Cerebellar cortex (tissue), 1 donor: ENCODE data around the gene CTDP1.

Experiments used
- DNase-seq: peaks from one replicate; pipeline ENCODE4 v3.0.0-alpha.2; 2015; ENCODE audit warnings: low spot score

The CTDP1 gene

DNA sequence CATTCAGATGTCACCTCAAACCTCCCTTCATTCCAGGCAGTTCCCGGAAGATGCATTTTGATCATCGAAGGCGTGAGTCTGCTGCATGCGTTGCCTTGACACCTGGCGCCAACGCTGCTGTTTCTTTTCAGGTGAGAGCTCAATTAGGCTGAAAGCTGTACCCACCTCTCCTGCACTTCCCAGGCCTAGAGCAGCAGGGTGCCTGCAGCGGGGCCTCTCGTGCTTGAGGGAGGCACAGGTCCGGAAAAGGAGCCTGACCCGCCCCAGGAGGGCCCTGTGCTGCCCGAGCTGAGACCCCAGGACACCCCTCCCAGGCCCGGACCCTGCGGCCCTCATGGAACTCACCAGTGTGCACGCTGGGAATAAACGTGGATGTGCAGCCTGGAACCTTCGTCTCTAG lies 86.7 kb downstream of the CTDP1 start:
- DNase-seq, result no peak

DNA sequence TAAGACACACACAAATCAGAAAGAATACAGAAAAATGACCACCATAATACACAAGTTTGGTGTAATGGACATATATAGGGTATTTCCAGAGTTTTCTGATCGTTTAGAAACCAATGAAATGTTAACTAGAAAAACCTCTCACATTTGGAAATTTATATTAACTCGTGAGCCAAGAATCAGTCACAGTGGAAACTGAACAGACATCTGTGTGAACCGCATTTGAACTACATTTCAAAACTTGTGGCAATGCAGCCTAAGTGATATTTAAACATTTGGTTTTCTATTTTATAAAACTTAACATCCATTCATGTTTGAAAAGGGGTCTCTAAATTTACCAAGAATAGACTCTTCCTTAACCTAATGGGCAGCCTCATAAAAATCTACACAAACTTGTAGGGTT lies 89.1 kb downstream of the CTDP1 start:
- DNase-seq, result no peak

DNA sequence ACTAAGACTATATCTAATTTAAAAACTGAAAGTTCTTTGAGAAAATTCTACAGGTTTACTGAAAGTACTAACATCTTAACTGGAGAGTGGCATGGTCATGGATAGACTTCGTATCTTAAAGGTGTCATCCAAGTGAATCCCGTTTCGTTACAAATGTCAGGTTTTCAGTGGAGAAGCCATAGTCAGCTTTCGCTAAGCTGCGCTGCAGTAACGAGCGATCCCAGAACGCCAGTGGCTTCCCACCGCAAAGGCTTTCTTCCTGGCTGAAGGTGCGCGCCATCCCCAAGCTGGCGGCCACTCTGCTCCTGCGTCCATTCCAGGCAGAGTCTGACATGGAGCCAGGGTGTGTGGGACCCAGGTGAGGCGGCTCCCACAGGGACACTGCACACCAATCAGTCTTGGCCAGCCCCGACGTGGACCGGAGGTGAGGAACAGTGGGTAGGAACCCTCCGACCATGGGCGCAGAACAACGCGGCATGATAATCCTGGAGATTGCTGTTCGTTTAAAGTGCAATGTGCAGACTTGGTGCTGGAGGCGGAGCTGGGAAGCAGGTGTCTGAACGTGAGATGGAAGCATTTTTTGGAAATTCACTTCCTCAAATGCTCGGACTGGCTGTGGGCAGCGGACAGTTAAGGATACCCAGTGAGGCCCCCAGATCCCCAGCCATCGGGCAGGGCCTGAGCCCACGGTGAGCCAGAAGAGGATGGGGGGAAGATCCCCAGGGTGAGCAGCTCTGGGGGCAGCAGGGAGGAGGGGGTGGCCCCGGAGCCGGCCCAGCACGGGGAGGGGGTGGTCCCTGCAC lies 90.3 kb downstream of the CTDP1 start:
- no peak for DNase-seq

DNA sequence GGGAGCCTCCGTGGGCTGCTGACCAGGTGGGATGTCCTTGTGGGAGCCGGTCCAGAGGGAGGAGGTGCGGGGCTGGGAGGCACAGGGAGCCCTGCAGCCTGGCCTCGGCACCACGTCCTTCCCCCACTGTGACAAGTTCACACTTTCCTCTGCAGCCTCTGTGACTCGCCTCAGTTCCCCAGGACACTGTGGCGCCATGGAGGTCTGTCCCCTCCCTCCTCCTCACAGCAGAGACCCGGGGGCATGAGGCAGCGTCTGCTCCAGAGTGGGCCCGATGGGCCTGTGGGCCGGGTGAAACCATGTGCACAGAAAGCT lies 90.9 kb downstream of the CTDP1 start:
- DNase-seq, result no peak

DNA sequence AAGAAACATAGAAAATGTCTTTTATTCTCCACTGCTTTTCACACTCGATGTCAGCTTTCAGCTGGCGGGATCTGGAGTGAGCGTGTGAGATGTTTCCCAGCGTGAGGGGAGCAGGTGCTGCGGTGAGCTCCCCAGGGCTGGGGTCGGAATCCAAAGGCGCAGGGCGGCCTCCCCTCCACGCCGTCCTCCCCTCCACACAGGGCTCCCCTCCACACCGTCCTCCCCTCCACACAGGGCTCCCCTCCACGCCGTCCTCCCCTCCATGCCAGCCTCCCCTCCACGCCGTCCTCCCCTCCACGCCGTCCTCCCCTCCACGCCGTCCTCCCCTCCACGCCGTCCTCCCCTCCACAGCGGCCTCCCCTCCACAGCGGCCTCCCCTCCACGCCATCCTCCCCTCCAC lies 91.2 kb downstream of the CTDP1 start:
- DNase-seq, result no peak

DNA sequence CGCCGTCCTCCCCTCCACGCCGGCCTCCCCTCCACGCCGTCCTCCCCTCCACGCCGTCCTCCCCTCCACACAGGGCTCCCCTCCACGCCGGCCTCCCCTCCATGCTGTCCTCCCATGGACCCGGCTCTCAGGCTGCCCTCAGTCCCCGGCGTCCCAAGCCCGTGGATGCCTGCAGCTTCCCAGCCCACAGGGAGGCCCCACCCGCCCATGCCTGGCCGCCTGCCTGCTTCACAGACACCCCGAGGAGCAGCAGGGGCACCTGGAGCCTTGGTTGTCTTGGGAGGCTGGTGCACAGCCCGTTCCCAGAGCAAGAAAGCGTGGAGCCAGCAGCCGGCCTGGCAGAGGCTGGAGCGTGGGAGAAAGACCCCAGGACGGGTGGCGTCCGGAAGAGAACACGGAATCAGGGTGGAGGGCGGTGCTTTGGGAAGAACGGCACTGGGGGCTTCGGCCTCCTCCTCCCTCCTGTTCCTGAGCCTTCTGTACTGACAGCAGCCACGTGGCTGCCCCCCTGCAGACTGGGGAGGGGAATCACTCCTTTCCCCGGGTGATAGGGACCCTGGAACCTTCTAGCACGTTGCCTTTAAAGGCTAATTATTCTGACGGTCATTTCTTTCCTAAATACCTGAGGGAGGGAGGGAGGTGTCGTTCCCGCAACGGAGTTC lies 92.0 kb downstream of the CTDP1 start:
- no peak for DNase-seq

DNA sequence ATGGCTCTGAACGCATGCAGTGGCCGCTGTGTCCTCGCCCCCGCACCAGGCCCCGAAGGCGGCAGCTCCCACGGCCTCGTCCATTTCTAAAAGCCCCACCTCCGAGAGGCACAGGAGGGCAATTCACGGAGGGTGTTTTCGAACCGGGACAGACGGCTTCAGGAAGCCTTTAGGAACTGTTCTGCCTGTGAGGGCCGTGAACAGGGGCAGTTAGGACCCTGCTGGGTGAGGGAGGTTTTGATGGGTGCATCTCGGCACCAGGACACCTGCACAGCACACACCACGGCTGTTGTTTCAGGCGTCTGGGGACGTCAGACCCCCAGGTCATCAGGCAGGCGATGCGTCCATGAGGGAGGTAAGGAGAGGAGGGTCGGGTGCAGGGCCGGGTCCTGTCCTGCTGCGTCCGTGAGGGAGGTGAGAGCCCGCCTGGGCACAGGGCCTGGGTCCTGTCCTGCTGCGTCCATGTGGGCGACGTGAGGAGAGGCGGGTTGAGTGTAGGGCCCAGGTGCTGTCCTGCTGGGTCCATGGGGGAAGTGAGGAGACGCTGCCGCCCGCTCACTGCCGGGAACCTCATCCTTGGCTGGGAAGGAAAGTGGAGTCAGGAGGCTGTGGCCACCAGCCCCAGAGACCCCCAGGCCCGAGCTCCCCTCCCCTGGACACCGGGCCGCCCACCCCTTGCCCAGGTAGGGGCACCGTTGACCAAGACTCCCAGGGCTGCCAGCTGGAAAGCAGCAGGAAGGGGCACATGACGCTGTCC lies 92.7 kb downstream of the CTDP1 start:
- DNase-seq, result no peak

DNA sequence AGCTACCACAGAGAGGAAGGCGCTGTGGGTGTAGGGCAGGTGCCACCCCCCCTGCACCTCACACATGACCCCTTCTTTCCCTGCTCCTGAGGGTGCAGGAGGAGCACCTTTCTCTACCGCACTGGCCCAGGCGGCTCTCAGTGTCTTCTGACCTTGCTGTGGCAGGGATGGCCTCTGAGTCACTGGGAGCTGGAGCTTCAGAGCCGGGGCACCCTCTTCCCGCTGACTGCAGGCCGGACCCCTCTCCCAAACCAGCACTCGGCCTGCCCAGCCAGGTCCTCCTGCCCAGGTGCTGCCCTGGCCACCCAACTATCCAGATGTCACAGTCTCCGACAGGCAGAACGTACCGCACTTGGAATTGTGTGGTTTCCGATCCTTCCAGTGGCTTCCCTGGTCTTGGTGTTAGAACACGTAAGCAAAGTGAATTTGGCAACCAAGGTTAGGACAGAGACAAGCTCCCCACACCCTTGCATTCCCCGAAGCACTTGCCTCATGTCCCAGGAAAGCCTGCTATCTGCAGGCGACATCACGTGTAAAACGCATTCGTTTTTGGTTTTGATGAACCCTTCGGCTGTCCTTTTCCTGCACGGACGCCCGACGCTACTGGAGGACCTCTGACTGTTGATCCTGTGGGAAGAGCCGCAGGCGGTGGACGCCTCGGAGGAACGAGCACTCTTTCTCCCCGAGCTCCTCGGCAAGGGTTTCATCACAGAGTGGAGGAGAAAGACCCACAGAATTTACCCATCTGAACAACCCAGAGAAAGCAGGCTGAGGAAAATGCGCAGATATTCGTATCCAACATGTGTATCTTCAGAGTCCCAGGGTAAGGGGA lies 93.5 kb downstream of the CTDP1 start:
- DNase-seq, result no peak

DNA sequence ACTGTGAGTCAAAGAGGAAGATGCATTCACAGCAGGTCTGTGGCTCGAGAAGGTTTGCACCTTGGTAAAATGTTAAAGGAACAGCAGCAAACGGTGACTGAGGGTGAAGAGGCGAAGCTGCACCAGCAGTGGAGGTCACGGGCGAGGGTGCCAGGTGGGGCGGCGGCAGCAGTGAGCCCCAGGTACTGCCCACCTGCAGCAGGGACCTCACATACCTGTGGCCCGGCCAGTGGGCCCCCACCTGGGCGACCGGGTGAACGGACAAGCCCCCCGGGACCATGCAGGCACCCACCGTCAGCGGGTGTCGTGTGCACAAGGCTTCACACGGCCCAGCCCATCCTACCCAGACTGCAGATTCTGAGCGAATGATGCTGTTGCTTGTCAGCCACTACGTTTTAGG lies 94.5 kb downstream of the CTDP1 start:
- no peak for DNase-seq

DNA sequence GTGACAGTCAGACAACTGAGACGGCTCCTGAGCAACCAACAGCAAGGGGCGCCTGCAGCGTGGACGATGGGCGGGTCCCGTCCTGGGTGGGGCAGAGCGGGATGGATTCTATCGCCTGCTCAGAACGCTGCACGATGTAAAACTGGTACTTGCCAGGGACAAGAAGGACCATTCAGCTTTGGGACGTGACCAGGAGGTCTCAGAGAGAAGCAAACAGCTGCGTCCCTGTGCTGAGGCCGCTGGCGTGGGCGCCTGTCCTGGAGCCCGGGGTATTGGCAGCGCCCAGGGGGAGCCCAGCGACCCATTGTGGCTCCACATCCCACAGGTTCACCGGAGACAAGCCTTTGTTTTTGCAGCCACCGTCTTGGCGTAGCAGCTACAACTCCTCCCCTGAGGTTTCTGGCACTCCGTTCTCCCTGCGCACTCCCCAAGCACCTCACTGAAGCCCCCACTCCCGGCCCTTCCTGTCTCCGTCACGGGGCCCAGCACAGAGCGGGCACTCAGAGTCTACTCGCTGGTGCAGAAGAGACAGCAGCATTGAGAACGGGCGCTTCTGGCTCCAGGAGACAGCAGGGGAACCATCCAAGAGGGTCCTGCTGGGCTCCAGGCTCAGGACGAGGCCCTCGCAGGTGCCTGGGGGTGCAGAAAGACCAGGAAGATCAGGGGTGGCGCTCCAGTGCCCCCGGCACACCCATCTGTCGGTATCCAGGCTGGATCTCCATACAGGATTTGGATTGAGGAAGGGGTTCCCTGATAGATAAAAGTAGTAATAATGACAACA lies 96.0 kb downstream of the CTDP1 start:
- DNase-seq, result no peak

DNA sequence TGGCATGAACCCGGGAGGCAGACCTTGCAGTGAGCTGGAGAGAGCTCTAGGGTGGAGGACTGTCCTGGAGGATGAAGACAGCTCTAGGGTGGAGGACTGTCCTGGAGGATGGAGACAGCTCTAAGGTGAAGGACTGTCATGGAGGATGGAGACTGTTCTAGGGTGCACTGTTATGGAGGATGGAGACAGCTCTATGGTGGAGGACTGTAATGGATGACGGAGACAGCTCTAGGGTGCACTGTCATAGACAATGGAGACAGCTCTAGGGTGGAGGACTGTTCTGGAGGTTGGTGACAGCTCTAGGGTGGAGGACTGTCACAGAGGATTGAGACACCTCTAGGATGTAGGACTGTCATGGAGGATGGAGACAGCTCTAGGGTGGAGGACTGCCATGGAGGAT lies 97.1 kb downstream of the CTDP1 start:
- no peak for DNase-seq

DNA sequence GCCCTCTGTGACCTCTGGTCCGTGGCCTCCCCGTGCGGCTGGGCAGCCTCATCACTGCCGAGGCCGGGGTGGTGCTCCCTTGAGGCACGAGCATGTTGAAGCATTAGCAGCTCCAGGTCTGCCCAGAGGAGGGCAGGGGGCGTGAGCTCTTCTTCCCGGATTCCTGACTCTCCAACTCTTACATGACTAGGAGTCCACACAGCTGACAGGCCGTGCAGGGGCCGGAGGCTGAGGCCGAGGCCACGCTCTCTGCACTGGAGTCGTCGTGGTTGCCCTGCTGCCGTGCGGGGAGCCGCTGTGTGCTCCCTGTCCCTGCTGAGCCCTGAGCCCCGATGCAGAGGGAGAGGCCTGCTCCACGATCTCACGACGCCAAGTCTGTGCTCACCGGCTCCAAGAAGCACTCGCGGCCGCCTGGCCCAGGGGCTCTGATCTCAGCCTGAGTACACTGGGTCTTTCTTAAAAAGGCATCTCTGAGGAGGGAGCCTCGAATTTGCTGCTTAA lies 98.7 kb downstream of the CTDP1 start:
- no peak for DNase-seq

DNA sequence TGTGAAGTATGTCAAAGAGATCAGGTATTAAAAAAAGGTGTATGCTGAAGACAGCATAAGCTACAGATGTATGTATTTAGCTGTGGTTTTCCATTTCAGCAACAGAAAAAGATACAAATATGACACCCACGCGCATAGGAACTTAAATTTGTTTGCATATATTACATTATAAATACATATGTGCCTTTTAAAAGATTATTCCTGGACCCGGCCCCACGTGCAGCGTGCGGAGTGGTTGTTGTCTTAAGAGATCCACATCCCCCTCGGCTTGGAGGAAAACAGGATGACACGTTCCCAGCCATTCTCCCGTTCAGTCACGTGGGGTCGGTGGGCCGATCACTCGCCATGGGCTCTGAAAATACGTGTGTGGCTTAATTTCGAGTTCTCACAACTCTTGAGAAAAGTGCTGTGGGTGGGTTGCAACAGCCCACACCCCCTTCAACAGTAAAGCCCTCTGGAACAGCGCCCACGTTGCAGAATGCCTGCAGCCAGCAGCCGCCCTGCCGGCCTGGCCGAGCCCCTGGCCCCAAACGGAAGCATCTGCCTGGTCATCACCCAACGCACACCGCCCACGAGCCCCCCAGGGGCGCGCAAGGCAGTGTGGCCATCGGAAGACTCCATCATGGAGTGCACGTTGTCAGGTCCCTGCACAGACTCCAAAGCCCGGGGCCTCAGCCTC lies 99.6 kb downstream of the CTDP1 start:
- no peak for DNase-seq

DNA sequence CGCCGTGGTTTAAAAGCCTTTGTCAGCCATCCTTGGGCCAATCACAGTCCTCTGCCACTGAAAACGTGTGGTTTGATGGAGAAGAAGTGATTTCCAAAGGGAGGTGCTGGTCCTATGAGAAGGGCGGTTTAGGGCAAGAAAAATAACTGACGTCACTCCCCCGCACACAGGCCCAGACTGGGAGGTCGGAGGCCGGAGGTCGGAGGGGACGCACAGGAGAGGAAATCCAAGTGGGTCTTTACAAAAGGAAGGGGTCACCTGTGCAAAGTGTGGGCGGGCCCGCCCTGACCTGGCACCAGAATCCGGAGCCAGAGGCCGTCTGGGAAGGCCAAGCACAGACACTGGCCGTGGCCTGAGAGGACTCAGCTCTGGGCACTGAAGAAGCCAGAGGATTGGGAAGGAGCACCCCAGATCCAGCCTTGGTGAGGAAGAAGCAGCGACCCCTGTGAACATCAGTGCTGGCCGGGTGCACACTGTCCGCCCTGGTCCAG lies 100.1 kb downstream of the CTDP1 start:
- DNase-seq, result no peak

DNA sequence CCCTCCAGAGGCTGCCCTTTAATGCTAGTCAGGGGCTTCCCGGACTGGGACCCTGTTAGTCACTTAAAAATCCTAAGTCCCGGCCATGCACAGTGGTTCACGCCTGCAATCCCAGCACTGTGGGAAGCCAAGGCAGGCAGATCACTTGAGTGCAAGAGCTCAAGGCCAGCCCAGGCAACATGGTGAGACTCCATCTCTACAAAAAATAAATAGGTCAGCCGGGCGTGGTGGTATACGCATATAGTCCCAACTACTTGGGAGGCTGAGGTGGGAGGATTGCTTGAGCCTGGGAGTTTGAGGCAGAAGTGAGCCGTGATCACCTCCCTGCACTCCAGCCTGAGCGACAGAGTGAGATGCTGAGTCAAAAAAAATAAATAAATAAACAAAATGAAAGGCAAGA lies 100.9 kb downstream of the CTDP1 start:
- no peak for DNase-seq

DNA sequence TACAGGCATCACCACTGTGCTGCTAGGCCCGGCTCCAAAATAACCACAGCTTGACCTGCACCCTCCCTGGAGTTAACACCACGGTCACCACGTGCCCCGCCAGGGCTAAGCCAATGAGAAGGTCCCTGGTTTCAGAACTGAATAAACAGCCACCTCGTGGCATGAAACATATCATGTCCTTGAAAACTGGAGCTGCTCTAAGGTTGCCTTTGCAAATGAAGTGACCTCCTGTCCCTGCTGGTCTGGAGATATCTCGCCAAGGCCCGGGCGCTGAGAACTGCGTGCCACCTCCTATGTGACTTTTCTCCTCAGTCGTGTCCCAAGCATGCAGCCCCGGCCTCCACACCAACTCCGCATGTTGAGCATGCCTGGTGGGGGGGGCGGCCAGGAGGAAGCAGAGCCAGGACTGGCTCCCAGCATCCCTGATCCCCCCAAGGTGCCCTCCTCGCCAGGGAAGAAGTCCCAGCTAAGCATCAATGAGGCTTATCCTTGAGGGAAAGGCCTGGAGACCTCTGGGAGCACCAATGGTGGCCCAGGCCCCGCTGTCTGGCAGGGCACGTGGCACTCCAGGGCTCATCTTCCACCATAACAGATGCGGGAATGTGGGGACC lies 101.8 kb downstream of the CTDP1 start:
- DNase-seq, result no peak

DNA sequence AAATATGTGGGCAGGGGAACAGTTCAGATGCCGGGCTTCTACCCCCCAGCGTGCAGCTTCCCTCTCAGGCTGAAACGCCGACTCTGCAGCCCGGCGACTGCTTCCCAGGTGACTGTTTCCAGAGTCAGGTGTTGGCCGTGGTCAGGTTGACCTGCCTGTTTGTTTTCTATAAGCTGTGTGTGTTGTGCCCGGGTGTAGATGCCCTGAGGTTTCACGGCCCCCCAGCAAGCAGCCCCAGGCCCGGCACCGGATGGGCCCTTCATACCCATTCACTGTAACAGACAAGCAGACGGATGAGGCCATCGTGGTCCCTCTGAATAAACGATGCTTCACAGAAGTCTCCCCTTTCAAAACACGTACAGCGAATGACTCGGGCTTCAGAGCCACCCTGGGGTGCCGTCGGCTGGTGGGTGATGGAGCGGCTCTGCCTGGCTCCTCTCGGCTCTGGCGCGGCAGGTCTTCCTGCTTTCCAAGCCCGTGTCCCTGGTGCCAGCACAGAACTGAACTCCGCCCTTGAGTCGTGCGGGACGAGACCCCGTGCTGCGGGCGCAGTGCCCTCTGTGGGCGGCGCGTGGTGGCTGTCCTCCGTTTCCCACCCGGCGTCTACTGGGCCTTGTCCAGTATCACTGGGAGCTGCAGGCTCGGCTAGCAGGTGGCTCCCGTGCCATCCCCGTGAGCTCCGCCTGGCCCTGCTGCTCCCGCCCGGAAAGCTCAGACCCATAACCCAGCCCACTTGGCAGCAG lies 103.1 kb downstream of the CTDP1 start:
- no peak for DNase-seq

DNA sequence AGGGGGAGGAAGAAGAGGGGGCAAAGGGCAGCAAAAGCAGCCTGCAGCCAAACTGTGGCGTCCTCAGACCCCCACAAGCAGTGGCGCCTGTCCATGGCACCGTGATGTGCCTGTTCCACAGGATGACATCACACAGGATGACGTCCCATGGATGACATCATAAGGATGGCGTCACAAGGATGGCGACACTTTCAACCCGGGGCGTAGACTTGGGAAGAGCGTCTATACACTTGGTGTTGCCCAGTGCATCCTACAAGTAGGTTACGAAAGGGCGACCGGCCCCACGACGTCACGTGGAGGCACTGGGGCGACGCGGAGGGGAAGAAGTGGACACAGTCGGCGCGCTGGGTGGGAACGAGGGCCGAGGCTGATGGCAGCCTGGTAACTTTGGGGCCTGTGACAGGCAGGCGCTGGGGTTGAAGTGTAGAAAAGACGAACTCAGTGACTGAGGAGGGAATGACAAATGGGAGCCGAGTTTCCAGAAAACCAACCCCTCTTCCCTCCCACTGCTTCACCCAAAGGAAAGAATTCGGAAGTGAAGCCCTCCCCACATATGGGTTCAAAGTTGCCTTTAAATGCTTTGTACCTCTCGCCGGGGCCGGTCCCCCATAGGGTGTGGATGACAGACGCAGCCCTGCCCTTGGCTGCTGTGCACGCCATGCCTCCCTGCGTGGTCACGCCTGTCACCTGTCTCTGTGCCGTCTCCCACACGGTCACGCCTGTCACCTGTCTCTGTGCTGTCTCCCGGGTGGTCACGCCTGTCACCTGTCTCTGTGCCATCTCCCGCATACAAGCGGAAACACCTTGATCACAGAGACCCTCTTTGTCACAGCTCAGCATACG lies 104.7 kb downstream of the CTDP1 start:
- DNase-seq, result no peak
